Measurements from ENCODE around the gene CX3CR1.
"Not testable (repeated sequence)": the region's sequence is repeated elsewhere in the genome, so short reads cannot be mapped to it uniquely, and the experiment has no call there.

CX3CR1 gene, protein sequence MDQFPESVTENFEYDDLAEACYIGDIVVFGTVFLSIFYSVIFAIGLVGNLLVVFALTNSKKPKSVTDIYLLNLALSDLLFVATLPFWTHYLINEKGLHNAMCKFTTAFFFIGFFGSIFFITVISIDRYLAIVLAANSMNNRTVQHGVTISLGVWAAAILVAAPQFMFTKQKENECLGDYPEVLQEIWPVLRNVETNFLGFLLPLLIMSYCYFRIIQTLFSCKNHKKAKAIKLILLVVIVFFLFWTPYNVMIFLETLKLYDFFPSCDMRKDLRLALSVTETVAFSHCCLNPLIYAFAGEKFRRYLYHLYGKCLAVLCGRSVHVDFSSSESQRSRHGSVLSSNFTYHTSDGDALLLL

DNA sequence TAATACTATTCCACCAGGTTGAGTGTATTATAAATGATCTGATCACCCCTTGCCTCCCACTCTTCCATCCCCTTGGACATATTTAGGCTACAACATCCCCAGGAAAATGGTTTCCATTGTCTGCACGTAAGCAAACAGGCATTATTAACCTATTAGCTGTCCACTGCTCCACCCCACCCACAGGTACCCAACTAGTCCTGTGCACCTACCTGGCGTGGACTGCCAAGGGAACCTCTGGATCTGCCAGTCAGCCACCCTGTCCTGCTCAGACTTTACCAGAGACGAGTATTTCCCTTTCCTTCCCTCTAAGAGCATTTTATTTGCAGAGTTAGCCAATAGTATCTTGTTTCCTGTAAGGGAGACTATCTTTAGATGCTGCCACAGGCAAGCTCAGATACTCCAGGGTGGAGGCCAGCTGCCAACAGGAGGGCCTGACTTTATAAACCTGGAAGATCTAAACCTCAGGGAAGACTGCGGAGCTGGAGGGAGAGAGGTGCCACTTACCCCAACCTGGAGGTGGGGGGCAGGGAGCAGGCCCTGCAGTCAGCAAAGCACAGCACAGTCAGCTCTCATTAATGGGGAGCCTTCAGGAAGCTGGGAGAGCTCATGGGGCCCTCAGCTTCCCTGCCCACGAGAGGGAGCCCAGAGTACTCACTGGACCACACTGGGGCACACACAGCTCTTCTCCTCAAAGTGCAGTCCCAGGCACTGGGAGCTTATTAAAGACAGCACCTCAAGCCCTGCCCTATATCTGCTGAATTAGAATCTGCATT lies at the start of gene CX3CR1:
CX3CR1 (minus strand) TSS at position 292 of the 773 bp plus-strand sequence. CDS start 13,527 bp downstream, outside the sequence.
- no peak for DNase-seq (ENCODE audit: low read depth)

DNA sequence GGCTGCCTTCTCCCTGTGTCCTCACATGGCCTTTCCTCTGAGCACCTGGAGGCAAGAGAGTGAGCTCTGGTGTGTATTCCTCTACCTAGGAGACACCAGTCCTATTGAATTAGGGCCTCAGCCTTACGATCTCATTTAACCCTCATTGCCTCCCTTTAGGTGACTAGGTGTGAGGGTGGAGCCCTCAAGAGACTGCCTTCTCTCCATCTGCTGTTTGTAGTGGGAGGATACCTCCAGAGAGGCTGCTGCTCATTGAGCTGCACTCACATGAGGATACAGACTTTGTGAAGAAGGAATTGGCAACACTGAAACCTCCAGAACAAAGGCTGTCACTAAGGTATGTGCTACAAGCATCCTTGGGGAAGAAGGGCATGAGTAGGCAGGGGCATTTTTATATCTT lies 49.7 kb upstream of the CX3CR1 start, which contains the start of gene CCR8:
CCR8 (plus strand) TSS at position 217 of the 400 bp plus-strand sequence. CDS start 2,623 bp downstream, outside the sequence.
- DNase-seq (ENCODE audit: low read depth): no peak

- DNase-seq (ENCODE audit: low read depth): no peak
These were observed 48.0 kb upstream of the CX3CR1 start for GRCh38 chr3:39327746-39328349.

DNA sequence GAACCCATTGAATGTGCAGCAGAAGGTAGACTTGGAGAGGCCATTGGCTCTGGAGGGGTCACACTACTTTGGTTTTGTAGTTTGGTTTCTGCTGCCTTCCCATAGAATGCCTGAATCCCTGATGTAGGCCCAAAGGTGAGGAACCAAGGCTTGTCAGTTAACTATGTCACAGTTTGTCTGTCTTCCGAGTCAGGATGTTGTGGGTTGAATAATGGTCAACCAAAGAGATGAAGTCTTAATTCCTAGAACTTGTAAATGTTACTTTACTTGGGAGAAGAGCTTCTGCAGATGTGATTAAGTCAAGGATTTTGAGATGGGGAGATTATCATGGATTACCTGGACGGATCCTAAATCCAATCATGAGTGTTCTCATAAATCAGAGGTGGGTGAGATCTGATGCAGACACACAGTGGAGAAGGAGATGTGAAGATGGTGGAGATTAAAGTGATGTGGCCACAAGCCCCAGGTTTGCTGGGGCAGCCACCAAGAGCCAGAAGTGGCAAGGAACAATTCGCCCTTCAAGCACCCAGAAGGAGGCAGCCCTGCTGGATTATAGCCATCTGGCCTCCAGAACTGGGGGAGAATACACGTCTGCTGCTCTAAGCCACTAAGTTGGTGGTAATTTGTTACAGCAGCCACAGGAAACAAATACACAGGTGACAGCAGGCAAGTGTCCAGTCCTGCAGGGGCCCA lies 47.4 kb upstream of the CX3CR1 start:
- DNase-seq (ENCODE audit: low read depth): no peak

DNA sequence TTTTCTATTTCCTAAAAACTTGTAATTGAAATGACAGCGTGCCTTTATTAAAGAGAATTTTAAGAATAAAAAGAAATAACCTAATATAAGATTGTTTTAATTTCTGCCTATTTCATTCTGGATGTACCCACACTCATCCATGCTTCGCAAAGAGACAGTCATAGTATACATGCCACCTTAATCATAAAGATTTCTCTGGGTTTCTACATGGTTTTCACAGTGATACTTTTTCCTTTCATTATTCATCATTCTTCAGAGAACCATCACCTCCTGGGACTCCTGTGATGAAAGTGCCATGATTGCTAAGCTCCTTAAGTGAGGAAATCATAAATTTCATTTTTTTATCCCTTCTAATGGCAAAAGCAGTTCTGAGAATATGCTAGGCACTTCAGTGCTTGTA lies 45.4 kb upstream of the CX3CR1 start:
- DNase-seq (ENCODE audit: low read depth): no peak

DNA sequence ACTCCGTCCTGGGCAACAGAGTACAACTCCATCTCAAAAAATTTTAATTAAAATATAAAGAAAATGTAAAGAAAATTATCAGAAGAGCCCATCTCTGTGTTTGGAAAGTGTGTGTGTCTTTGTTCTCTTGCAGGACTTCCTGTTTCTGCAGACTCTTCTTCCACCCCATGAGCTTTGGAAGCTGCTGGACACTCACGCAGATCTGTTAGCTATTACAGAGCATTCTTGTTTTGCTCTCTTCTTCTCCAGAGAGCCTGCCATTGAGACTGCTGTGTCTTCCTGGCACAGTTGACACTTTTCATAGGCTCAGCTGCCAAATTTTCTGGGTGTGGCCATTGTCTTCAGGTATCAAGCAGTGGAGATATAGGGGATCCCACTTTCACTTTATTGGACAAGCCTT lies 43.7 kb upstream of the CX3CR1 start:
- DNase-seq (ENCODE audit: low read depth): no peak

DNA sequence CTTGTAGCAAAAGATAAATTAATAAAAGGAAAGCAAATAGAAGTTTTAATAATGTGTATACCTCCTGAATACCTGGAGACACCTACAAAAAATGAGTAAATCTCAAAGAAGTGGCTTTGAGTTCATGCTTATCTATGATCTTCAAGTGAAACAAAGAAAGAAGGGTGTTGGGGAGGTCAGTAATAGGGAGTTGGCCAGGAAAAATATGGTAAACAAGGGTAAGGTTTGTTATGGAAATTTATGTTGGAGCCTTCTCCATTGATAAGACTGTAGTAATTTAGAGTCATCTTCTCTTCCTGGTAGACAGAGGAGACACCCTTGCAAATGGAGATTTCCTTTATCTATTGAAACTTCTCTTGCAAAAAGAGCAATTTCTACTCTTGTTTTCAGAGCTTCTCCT lies 43.1 kb upstream of the CX3CR1 start:
- no peak for DNase-seq (ENCODE audit: low read depth)

DNA sequence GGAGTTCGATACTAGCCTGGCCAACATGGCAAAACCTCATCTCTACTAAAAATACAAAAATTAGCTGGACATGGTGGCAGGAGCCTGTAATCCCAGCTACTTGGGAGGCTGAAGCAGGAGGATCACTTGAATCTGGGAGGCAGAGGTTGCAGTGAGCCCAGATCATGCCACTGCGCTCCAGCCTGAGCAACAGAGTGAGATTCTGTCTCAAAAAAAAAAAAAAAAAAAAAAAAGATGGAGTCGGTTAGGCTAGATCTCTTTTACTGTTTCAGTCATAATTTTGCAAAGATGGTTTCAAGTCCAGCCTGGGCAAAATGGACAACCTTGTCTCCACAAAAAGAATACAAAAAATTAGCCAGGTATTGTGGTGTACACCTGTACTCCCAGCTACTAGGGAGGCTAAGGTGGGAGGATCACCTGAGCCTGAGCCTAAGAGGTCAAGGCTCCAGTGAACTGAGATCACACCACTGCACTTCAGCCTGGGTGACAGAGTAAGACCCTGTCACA lies 42.4 kb upstream of the CX3CR1 start:
- not testable (repeated sequence) for DNase-seq (ENCODE audit: low read depth)

DNA sequence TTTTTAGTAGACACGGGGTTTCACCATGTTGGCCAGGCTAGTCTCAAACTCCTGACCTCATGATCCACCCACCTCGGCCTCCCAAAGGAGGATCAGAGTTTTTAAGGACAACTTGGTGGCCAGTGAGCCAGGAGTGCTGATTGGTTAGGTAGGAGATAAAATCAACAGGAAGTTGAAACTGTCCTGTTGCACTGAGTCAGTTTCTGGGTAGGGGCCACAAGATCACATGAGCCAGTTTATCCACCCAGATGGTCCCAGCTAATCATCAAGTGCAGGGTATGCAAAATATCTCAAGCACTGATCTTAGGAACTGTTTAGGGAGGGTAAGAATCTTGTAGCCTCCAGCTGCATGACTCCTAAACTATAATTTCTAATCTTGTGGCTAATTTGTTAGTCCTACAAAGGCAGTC lies 41.7 kb upstream of the CX3CR1 start:
- DNase-seq (ENCODE audit: low read depth): not testable (repeated sequence)

DNA sequence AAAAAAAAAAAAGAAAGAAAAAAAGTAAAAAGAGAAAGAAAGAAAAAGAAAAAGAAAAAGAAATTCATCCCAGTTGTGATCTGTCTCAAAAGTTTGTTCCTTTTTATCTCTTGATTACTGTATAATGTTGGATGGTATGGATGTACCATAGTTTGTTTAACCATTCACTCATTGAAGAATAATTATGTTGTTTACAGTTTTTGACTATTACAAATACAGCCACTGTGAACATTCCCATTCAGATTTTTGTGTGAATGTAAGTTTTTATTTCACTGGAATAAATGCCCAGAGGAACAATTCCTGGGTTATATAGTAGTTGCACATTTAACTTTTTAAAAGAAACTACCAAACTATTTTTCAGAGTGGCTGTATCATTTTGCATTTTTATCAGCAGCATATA lies 39.4 kb upstream of the CX3CR1 start:
- no peak for DNase-seq (ENCODE audit: low read depth)

GRCh38 chr3:39318301-39318700 lies 38.5 kb upstream of the CX3CR1 start:
- no peak for DNase-seq (ENCODE audit: low read depth)

- no peak for DNase-seq (ENCODE audit: low read depth)
These were observed 37.8 kb upstream of the CX3CR1 start for GRCh38 chr3:39317571-39318169.

DNA sequence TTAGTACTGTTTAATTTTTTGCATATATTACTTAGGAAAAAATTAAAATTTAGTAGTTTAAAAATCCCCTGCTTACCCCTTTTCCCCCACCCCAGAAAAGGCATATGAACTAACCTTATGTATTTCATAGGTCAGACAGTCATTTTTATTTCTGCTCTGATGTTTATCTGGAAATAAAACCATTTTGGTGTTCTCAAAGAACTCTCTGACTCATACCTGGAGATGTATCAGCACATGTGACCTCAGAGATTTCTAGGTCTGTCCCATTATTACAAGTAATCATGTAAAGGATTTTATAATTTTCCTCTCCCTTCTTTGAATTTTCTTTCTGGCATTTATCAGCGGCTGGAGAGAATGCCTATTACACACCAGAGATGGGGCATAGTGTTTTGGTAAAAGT lies 35.6 kb upstream of the CX3CR1 start:
- DNase-seq (ENCODE audit: low read depth): no peak

DNA sequence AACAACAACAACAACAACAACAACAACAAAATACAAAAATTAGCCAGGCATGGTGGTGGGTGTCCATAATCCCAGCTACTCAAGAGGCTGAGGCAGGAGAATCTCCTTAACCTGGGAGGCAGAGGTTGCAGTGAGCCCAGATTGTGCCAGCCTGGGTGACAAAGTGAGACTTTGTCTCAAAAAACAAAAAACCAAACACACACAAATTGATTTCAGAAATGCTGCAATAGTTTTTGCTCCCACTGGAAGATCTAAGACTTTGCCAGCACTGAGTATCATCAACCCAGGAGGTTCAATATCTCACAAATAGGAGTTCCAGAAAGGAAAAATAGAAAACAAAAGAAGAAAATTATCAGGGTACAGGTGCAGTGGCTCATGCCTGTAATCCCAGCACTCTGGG lies 33.5 kb upstream of the CX3CR1 start:
- DNase-seq (ENCODE audit: low read depth): no peak

- DNase-seq (ENCODE audit: low read depth): no peak
These were observed 22.3 kb upstream of the CX3CR1 start for GRCh38 chr3:39302178-39302577.

DNA sequence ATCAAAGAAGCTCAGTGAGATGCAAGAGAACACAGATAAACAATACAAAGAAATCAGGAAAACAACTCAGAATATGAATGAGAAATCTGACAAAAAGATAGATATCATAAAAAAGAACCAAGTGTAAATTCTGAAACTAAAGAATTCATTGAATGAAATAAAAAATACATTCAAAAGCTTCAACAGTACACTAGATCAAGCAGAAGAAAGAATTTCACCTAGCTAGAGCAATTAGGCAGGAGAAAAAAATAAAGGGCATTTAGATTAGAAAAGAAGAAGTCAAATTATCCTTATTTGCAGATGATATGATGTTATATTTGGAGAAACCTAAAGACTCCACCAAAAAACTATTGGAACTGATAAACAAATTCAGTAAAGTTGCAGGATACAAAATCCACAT lies 19.4 kb upstream of the CX3CR1 start:
- DNase-seq (ENCODE audit: low read depth): no peak

DNA sequence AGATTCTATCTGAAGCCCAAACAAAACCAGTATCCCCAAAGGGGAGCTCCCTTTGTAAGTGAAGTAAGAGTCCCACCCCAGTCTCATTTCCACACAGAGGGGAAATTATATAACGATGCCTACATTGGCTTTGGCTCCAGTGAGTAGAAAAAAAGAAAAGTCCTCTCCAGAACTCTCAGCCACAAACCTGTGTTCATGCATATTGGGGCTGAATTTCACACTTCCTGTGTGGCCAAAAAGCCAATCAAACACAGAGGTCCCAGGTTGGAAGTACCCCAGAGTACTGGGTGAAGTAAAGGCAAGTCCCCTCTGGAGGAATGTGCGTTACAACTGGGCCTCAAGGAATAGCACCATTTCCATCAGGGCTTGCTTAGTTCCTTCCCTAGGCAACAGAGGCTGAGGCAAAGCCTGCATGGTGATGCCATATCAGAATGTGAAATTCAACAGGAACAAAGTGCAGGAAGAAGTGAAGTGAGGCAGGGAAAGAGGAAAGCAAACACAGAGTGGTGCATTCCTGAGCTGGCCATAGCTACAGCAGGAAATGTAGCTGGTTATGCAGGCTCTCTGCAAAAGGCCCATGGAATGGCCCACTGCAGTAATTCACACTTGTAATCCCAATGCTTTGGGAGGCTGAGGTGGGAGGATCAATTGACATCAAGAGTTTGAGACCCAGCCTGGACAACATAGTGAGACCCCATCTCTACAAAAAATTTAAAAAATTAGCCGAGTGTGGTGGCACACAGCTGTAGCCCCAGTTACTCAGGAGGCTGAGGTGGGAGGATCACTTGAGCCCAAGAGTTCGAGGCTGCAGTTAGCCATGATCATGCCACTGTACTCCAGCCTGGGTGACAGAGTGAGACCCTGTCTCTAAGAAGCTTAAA lies 16.6 kb upstream of the CX3CR1 start:
- DNase-seq (ENCODE audit: low read depth): no peak

GRCh38 chr3:39295184-39295775 lies 15.4 kb upstream of the CX3CR1 start:
- no peak for DNase-seq (ENCODE audit: low read depth)

DNA sequence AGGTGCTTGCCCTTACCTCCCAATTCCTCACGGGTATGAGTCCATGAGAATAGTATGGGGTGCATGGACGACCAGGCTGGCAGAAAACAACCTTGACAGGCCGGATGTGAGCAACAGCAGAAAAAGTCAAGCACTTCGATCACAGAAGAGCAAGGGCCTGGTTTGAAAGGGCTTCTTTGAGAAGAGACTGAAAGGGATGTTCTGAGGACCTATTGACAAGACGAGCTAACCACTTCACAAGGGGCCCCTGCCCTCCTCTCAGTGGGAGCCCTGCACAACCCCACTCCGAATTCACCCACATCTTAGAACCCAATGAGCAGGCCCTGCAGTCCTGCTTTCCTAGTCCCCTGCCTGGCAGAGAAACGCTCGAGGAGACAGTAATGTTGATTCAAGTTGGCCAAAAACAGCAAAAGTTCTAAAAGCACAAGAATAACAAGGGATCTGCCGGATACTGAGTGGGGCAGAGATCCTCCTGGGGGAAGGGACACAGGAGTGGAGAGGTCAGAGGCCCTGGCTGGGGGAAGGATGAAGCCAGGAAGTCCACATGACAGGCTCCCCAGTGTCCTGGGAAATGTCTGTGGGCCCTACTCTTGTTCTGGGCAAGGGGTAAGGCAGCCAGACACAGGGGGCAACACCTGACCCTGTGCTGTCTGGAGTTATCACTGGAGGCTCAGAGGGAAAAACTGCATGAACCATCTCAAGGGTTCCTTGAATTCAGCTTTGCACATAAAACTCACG lies 14.8 kb upstream of the CX3CR1 start:
- no peak for DNase-seq (ENCODE audit: low read depth)

- DNase-seq (ENCODE audit: low read depth): no peak
These were observed 13.1 kb upstream of the CX3CR1 start for GRCh38 chr3:39292961-39293360.
